GM23338 (cell line): ENCODE data around the gene MSTO1. TPM values are rescaled to one million over a fixed set of nuclear protein-coding genes. Genes with fewer than 3 reads are reported as not detected.

Source experiments
- ATAC-seq: fragments of 200-7000 bp; cut with Tn5 transposase; 3 replicates; pipeline ENCODE4 v1.9.1; 2020
- DNase-seq: peaks from one replicate; pipeline ENCODE4 v3.0.0-alpha.2; 2015; ENCODE audit warnings: low spot score
- H2AFZ ChIP-seq: fragments of 200-600 bp; sonication (generic); 2 replicates; pipeline ENCODE4 v1.8.0; 2016; ENCODE audit warnings: antibody characterized with exemption, mild to moderate bottlenecking, moderate library complexity
- H3F3A ChIP-seq: fragments of 200-600 bp; sonication (generic); replicated peaks from 2 replicates; pipeline ENCODE4 v1.8.0; 2017; ENCODE audit warnings: antibody characterized with exemption, mixed run types, low read depth
- H3K27ac ChIP-seq: fragments of 200-600 bp; sonication (generic); 2 replicates; pipeline ENCODE4 v1.6.1; 2016; ENCODE audit warnings: low read depth
- H3K27me3 ChIP-seq: fragments of 200-600 bp; sonication (generic); 2 replicates; pipeline ENCODE4 v1.8.0; 2016; ENCODE audit warnings: mild to moderate bottlenecking, mixed run types, moderate library complexity; ENCODE audit not compliant: insufficient read depth
- H3K36me3 ChIP-seq: fragments of 200-600 bp; sonication (generic); 2 replicates; pipeline ENCODE4 v1.8.0; 2016; ENCODE audit warnings: mild to moderate bottlenecking; ENCODE audit not compliant: insufficient read depth
- H3K4me1 ChIP-seq: fragments of 200-600 bp; sonication (generic); 2 replicates; pipeline ENCODE4 v1.8.0; 2016; ENCODE audit warnings: mild to moderate bottlenecking, moderate library complexity; ENCODE audit not compliant: insufficient read depth
- H3K4me2 ChIP-seq: fragments of 200-600 bp; sonication (generic); 2 replicates; pipeline ENCODE4 v1.7.1; 2017; ENCODE audit warnings: mixed run types
- H3K4me3 ChIP-seq: fragments of 200-600 bp; sonication (generic); 2 replicates; pipeline ENCODE4 v1.6.1; 2016; ENCODE audit warnings: mixed run types
- H3K79me2 ChIP-seq: fragments of 200-600 bp; sonication (generic); replicated peaks from 2 replicates; pipeline ENCODE4 v1.8.0; 2017; ENCODE audit warnings: mild to moderate bottlenecking; ENCODE audit not compliant: insufficient read depth
- H3K9me2 ChIP-seq: fragments of 200-600 bp; sonication (generic); 2 replicates; pipeline ENCODE4 v1.8.0; 2017; ENCODE audit not compliant: insufficient read depth
- H4K20me1 ChIP-seq: fragments of 200-600 bp; sonication (generic); replicated peaks from 2 replicates; pipeline ENCODE4 v1.8.0; 2017; ENCODE audit warnings: mild to moderate bottlenecking; ENCODE audit not compliant: insufficient read depth
- H3K27ac Mint-ChIP-seq: 2 replicates; pipeline ENCODE4 v1.8.0; 2020; ENCODE audit warnings: inconsistent platforms, mild to moderate bottlenecking, moderate library complexity, mixed read lengths
- H3K27me3 Mint-ChIP-seq: 3 replicates; pipeline ENCODE4 v1.8.0; 2022; ENCODE audit warnings: low read depth, mild to moderate bottlenecking, moderate library complexity, mixed read lengths, inconsistent platforms; ENCODE audit not compliant: insufficient read depth, poor library complexity
- H3K36me3 Mint-ChIP-seq: 3 replicates; pipeline ENCODE4 v1.8.0; 2021; ENCODE audit warnings: low read depth, mild to moderate bottlenecking, inconsistent platforms, moderate library complexity, mixed read lengths
- H3K4me1 Mint-ChIP-seq: 3 replicates; pipeline ENCODE4 v1.8.0; 2020; ENCODE audit warnings: mild to moderate bottlenecking, inconsistent platforms, mixed read lengths
- H3K4me3 Mint-ChIP-seq: 3 replicates; pipeline ENCODE4 v1.8.0; 2021; ENCODE audit warnings: moderate library complexity, mild to moderate bottlenecking, inconsistent platforms, mixed read lengths
- H3K9me3 Mint-ChIP-seq: 3 replicates; pipeline ENCODE4 v1.8.0; 2020; ENCODE audit warnings: moderate library complexity, mild to moderate bottlenecking, inconsistent platforms, mixed read lengths
- CREB1 ChIP-seq: fragments of 250-450 bp; sonication (Bioruptor Pico); IDR thresholded peaks from 2 replicates; pipeline ENCODE4 v1.5.0; 2020; ENCODE audit warnings: low read depth, mild to moderate bottlenecking, moderate library complexity
- CTCF ChIP-seq, 2 experiments: fragments of 200-600 bp in 1 of 2; sonication (generic) in 1 of 2; conservative IDR thresholded peaks; 2 replicates each; pipeline versions ENCODE4 v1.5.1 to v1.6.1; 2016 to 2017; ENCODE audit warnings: antibody characterized with exemption in 2 of 2, low read depth in 2 of 2, mild to moderate bottlenecking in 2 of 2, moderate library complexity in 1 of 2
- ETS1 ChIP-seq: IDR thresholded peaks from 2 replicates; pipeline ENCODE4 v1.6.1; 2016; ENCODE audit warnings: antibody characterized with exemption
- EZH2 ChIP-seq: fragments of 200-600 bp; sonication (generic); IDR thresholded peaks from one replicate; pipeline ENCODE4 v1.8.0; 2017; ENCODE audit warnings: antibody characterized with exemption, mild to moderate bottlenecking, low read depth; ENCODE audit not compliant: unreplicated experiment
- EZH2phosphoT487 ChIP-seq: fragments of 200-600 bp; sonication (generic); IDR thresholded peaks from one replicate; pipeline ENCODE4 v1.8.1; 2018; ENCODE audit warnings: antibody characterized with exemption; ENCODE audit not compliant: unreplicated experiment
- JUNB ChIP-seq: IDR thresholded peaks from one replicate; pipeline ENCODE4 v1.6.1; 2016; ENCODE audit warnings: antibody characterized with exemption; ENCODE audit not compliant: unreplicated experiment
- NANOG ChIP-seq: IDR thresholded peaks from 2 replicates; pipeline ENCODE4 v1.6.1; 2016; ENCODE audit warnings: antibody characterized with exemption, borderline replicate concordance
- POLR2AphosphoS5 ChIP-seq: IDR thresholded peaks from 2 replicates; pipeline ENCODE4 v1.6.1; 2016; ENCODE audit warnings: antibody characterized with exemption, low read depth
- REST ChIP-seq: IDR thresholded peaks from one replicate; pipeline ENCODE4 v1.6.1; 2018; ENCODE audit warnings: antibody characterized with exemption; ENCODE audit not compliant: unreplicated experiment
- STAT1 ChIP-seq: IDR thresholded peaks from one replicate; pipeline ENCODE4 v1.6.1; 2016; ENCODE audit warnings: antibody characterized with exemption; ENCODE audit not compliant: unreplicated experiment
- ZNF114 ChIP-seq: fragments of 250-450 bp; sonication (Bioruptor Pico); IDR thresholded peaks from 2 replicates; pipeline ENCODE4 v1.5.0; 2020; ENCODE audit warnings: mild to moderate bottlenecking, moderate library complexity
- ZNF331 ChIP-seq: fragments of 250-450 bp; sonication (Bioruptor Pico); IDR thresholded peaks from 2 replicates; pipeline ENCODE4 v1.5.0; 2020; ENCODE audit warnings: low read depth, mild to moderate bottlenecking, moderate library complexity
- ZNF462 ChIP-seq: fragments of 250-450 bp; sonication (Bioruptor Pico); IDR thresholded peaks from 2 replicates; pipeline ENCODE4 v1.5.0; 2020; ENCODE audit warnings: mild to moderate bottlenecking, moderate library complexity
- polyA plus RNA-seq: library from polyadenylated mRNA; unstranded; fragments of >200 nt; fragmentation: Nextera tagmentation; extraction: Ambion mirVana; gene quantifications from 2 replicates; pipeline ENCODE4 v1.2.1, GENCODE V29; 2016
- total RNA-seq: library from RNA; depleted of rRNA; stranded (reverse); fragments of >200 nt; shearing (Covaris generic); gene quantifications from 2 replicates; pipeline ENCODE4 v1.2.3, GENCODE V29; 2014

The MSTO1 gene
- total and polyA plus RNA-seq, 2 experiments from 2014 or later, result 35.4 to 43.5 TPM

- ATAC-seq (no peak), DNase-seq (no peak)
- Histone ChIP-seq H3K9me2 (peaks cover 4% of the 10 kb centered on the region; the same call in 1 of the 2 replicates), H3K27ac (no peak overlapping the region), H2AFZ (no peak overlapping the region), H3K27me3 (no peaks in the 10 kb centered on the region), H3K4me2 (no peak overlapping the region), H3K36me3 (peaks cover 9% of the 10 kb centered on the region), H3K79me2 (no peaks in the 10 kb centered on the region), H3K4me3 (no peak overlapping the region), H3K4me1 (no peaks in the 10 kb centered on the region), H4K20me1 (no peaks in the 10 kb centered on the region; the same call in 1 of the 2 replicates), H3F3A (peaks cover 2% of the 10 kb centered on the region; the same call in 1 of the 2 replicates)
- H3K4me1 Mint-ChIP-seq, result no peaks in the 10 kb centered on the region
- H3K9me3 Mint-ChIP-seq, result no peaks in the 10 kb centered on the region
- no peak overlapping the region for H3K27ac Mint-ChIP-seq
- no peak overlapping the region for H3K4me3 Mint-ChIP-seq
- peaks cover 5% of the 10 kb centered on the region for H3K27me3 Mint-ChIP-seq
- H3K36me3 Mint-ChIP-seq, result peaks cover 44% of the 10 kb centered on the region
- TF ChIP-seq CTCF (conservative IDR thresholded peaks at IDR 0.05; ENCODE audit: low read depth in 2 of 2), result no peak
- TF ChIP-seq ZNF114 (CRISPR knock-in tag), result no peak
- TF ChIP-seq STAT1, result no peak
- TF ChIP-seq REST, result no peak
- TF ChIP-seq NANOG, result no peak
- TF ChIP-seq CREB1 (CRISPR knock-in tag), result no peak
- no peak for TF ChIP-seq ZNF331 (CRISPR knock-in tag)
- TF ChIP-seq JUNB, result no peak
- TF ChIP-seq EZH2phosphoT487, result no peak
- no peak; the same call in 1 of the 2 replicates for TF ChIP-seq POLR2AphosphoS5
- no peak for TF ChIP-seq ETS1
- no peak for TF ChIP-seq EZH2
- no peak for TF ChIP-seq ZNF462 (CRISPR knock-in tag)
Measured at GRCh38 chr1:155657463-155657862, 47.4 kb downstream of the MSTO1 start.
